Sigmoid colon (tissue), 7 donors: ENCODE measurements around the gene TSPYL6. TPM values are rescaled to one million over a fixed set of nuclear protein-coding genes. Genes with fewer than 3 reads are reported as not detected.

Source experiments
- DNase-seq: peaks from one replicate; pipeline ENCODE4 v3.0.0-alpha.2; 2019
- H3K27ac ChIP-seq, 4 donors: fragments of 200-600 bp; sonication (generic); one replicate each; pipeline ENCODE4 v1.5.1; 2016 to 2019; ENCODE audit warnings: mild to moderate bottlenecking in 1 of 4
- H3K27me3 ChIP-seq, 3 donors: fragments of 200-600 bp; sonication (generic); one replicate each; pipeline ENCODE4 v1.5.1; 2019; ENCODE audit warnings: mild to moderate bottlenecking in 1 of 3
- H3K36me3 ChIP-seq, 4 donors: fragments of 200-600 bp; sonication (generic); one replicate each; pipeline ENCODE4 v1.5.1; 2016 to 2019
- H3K4me1 ChIP-seq, 4 donors: fragments of 200-600 bp; sonication (generic); one replicate each; pipeline ENCODE4 v1.5.1; 2017 to 2019
- H3K4me3 ChIP-seq, 4 donors: fragments of 200-600 bp; sonication (generic); one replicate each; pipeline ENCODE4 v1.5.1; 2017 to 2019; ENCODE audit warnings: mild to moderate bottlenecking in 2 of 4, moderate library complexity in 1 of 4
- H3K9me3 ChIP-seq, 4 donors: fragments of 200-600 bp in 3 of 4; sonication (generic) in 3 of 4; one replicate each; pipeline versions ENCODE4 v1.5.1 to v1.6.1; 2013 to 2019
- CTCF ChIP-seq, 4 experiments: fragments of 450-650 bp in 3 of 4; fragments of 200-600 bp in 1 of 4; IDR thresholded peaks; one replicate each; pipeline ENCODE4 v1.5.1; 2016 to 2019; ENCODE audit warnings: antibody characterized with exemption in 4 of 4, mild to moderate bottlenecking in 3 of 4, moderate library complexity in 2 of 4
- EP300 ChIP-seq, 4 donors: sonication (generic); formaldehyde crosslinking; IDR thresholded peaks; one replicate each; pipeline ENCODE4 v1.6.1; 2017; ENCODE audit warnings: antibody characterized with exemption in 4 of 4
- POLR2A ChIP-seq, 2 donors: fragments of 450-650 bp; IDR thresholded peaks; one replicate each; pipeline ENCODE4 v1.6.1; 2016; ENCODE audit warnings: antibody characterized with exemption in 2 of 2, mild to moderate bottlenecking in 2 of 2, moderate library complexity in 2 of 2
- POLR2AphosphoS5 ChIP-seq, 4 donors: sonication (generic); formaldehyde crosslinking; IDR thresholded peaks; one replicate each; pipeline ENCODE4 v1.6.1; 2017; ENCODE audit warnings: antibody characterized with exemption in 4 of 4
- WGBS, 2 donors: extraction: QIAGEN DNeasy Blood & Tissue Kit; methylation state at CpG; one replicate each; pipeline ENCODE4 v1.1.7; 2013; 5-methylcytosine and 5-hydroxymethylcytosine counted together
- intact Hi-C: fragments of 100-400 bp; cut with DNase I; formaldehyde crosslinking; loops from one replicate; pipeline ENCODE4 v1.15.1; 2023
- polyA plus RNA-seq, 3 donors: library from polyadenylated mRNA; stranded (reverse); fragments of 200-250 nt; gene quantifications; one replicate each; pipeline ENCODE4 v1.2.3, GENCODE V29; 2013
- total RNA-seq, 4 donors: library from RNA; depleted of rRNA; stranded (reverse); fragments of >200 nt; gene quantifications; one replicate each; pipeline ENCODE4 v1.1.0, GENCODE V29; 2016
- donor health status: healthy with polysubstance abuse.
- donor health status: Bipolar disorder and iron deficiency.
- donor health status: healthy.

The TSPYL6 gene
- total and polyA plus RNA-seq, 7 donors, result 0.16 TPM; not detected in 6

GRCh38 chr2:54233832-54234649 lies 22.0 kb downstream of the TSPYL6 start:
- TF ChIP-seq CTCF (IDR thresholded peaks at IDR 0.05), result no peak
- TF ChIP-seq POLR2A (IDR thresholded peaks at IDR 0.05), result no peak
- TF ChIP-seq POLR2AphosphoS5 (IDR thresholded peaks at IDR 0.05), result no peak
- no peak for TF ChIP-seq EP300 (IDR thresholded peaks at IDR 0.05)
- no peaks in the 10 kb centered on the region for H3K36me3 ChIP-seq
- H3K4me1 ChIP-seq, result peaks cover 0 to 2% (median under 1%) of the 10 kb centered on the region in 4 donors
- no peak overlapping the region for H3K4me3 ChIP-seq
- DNase-seq, result no peak
- no peaks in the 10 kb centered on the region for H3K9me3 ChIP-seq
- intact Hi-C loops, result no loop called here
- H3K27me3 ChIP-seq, result no peaks in the 10 kb centered on the region
- 60 to 74% methylated on average over 4 of the region's 4 CpGs for WGBS, 2 donors
- H3K27ac ChIP-seq, result no peak overlapping the region

- peak overlapping the region in 1 of 4 donors; percentile 10 for H3K27ac ChIP-seq
- peaks cover 0 to 18% (median 4%) of the 10 kb centered on the region in 4 donors for H3K4me1 ChIP-seq
- peak; percentile 68 for DNase-seq
- H3K4me3 ChIP-seq, result no peak overlapping the region
- WGBS, 2 donors, result 80 to 91% methylated on average over 2 of the region's 2 CpGs
- no peaks in the 10 kb centered on the region for H3K9me3 ChIP-seq
- H3K36me3 ChIP-seq, result no peaks in the 10 kb centered on the region
- TF ChIP-seq CTCF (IDR thresholded peaks at IDR 0.05) (no peak), POLR2AphosphoS5 (IDR thresholded peaks at IDR 0.05) (no peak), POLR2A (IDR thresholded peaks at IDR 0.05) (no peak), EP300 (IDR thresholded peaks at IDR 0.05) (no peak)
- intact Hi-C loops, result no loop called here
- no peaks in the 10 kb centered on the region for H3K27me3 ChIP-seq
Measured at GRCh38 chr2:54228945-54229344, 27.1 kb downstream of the TSPYL6 start.

- intact Hi-C loops, result no loop called here
- H3K9me3 ChIP-seq, result no peaks in the 10 kb centered on the region
Measured at GRCh38 chr2:54227798-54228197, 28.2 kb downstream of the TSPYL6 start.

GRCh38 chr2:54226260-54226659 lies 29.8 kb downstream of the TSPYL6 start:
- Histone ChIP-seq H3K27ac (peak overlapping the region in 1 of 4 donors; percentile 45), H3K4me1 (peaks cover 0 to 18% (median 4%) of the 10 kb centered on the region in 4 donors), H3K4me3 (no peak overlapping the region), H3K9me3 (no peaks in the 10 kb centered on the region), H3K36me3 (no peaks in the 10 kb centered on the region), H3K27me3 (no peaks in the 10 kb centered on the region)
- no peak for DNase-seq
- intact Hi-C loops, result no loop called here
- 56 to 74% methylated on average over 2 of the region's 2 CpGs for WGBS, 2 donors
- no peak for TF ChIP-seq EP300 (IDR thresholded peaks at IDR 0.05)
- no peak for TF ChIP-seq POLR2A (IDR thresholded peaks at IDR 0.05)
- no peak for TF ChIP-seq CTCF (IDR thresholded peaks at IDR 0.05)
- no peak for TF ChIP-seq POLR2AphosphoS5 (IDR thresholded peaks at IDR 0.05)

More at GRCh38 chr2:54227798-54228197, 28.2 kb downstream of the TSPYL6 start:
- DNase-seq, result no peak
- Histone ChIP-seq H3K27me3 (no peaks in the 10 kb centered on the region), H3K4me1 (peaks cover 0 to 18% (median 4%) of the 10 kb centered on the region in 4 donors), H3K4me3 (no peak overlapping the region), H3K36me3 (no peaks in the 10 kb centered on the region), H3K27ac (no peak overlapping the region)
- no peak for TF ChIP-seq POLR2AphosphoS5 (IDR thresholded peaks at IDR 0.05)
- no peak for TF ChIP-seq EP300 (IDR thresholded peaks at IDR 0.05)
- no peak for TF ChIP-seq CTCF (IDR thresholded peaks at IDR 0.05)
- TF ChIP-seq POLR2A (IDR thresholded peaks at IDR 0.05), result no peak
